IMR-90 (cell line): Measurements from ENCODE around the gene NCOA7. TPM values are rescaled to one million over a fixed set of nuclear protein-coding genes. Genes with fewer than 3 reads are reported as not detected.
A peak's percentile ranks its signal among the peaks of the same experiment; 100 is the strongest.

Experiments
- ATAC-seq: fragments of 200-7000 bp; cut with Tn5 transposase; 2 replicates; pipeline ENCODE4 v1.9.1; 2020; ENCODE audit warnings: low read depth, mild to moderate bottlenecking, moderate library complexity
- BruUV-seq: library from RNA; stranded (reverse); fragments of 400-500 nt; replicated peaks from 2 replicates; lab custom pipeline; 2021; lab: Mats Ljungman, UMichigan
- CTCF ChIA-PET: fragments of 300-600 bp; formaldehyde crosslinking; extraction: SDS; loops from one replicate; lab custom pipeline; 2021; ENCODE audit warnings: antibody characterized with exemption; lab: Yijun Ruan, JAX
- POLR2A ChIA-PET: fragments of 300-600 bp; sonication (Branson Sonifier 250); formaldehyde crosslinking; loops from one replicate; lab custom pipeline; 2022; ENCODE audit warnings: antibody characterized with exemption; ENCODE audit not compliant: unreplicated experiment; lab: Charles Lee
- DNase-seq: peaks from one replicate; pipeline ENCODE4 v3.0.0; 2013
- H2AFZ ChIP-seq: replicated peaks from 2 replicates; pipeline ENCODE3; 2013; ENCODE audit warnings: low read length, mild to moderate bottlenecking; ENCODE audit not compliant: poor library complexity
- H2AK5ac ChIP-seq: 2 replicates; pipeline ENCODE4 v1.6.1; 2013; ENCODE audit warnings: low read depth, low read length, inconsistent platforms
- H2AK9ac ChIP-seq: replicated peaks from 2 replicates; pipeline ENCODE3; 2013; ENCODE audit warnings: mild to moderate bottlenecking, low read depth, low read length, moderate library complexity; ENCODE audit not compliant: poor library complexity
- H2BK120ac ChIP-seq: 2 replicates; pipeline ENCODE4 v1.6.1; 2013; ENCODE audit warnings: low read depth, low read length, inconsistent platforms
- H2BK15ac ChIP-seq: 3 replicates; pipeline ENCODE4 v1.6.1; 2013; ENCODE audit warnings: low read depth, low read length, inconsistent platforms
- H2BK20ac ChIP-seq: 2 replicates; pipeline ENCODE4 v1.6.1; 2013; ENCODE audit warnings: low read depth, mild to moderate bottlenecking, inconsistent platforms, low read length, moderate library complexity
- H2BK5ac ChIP-seq: 2 replicates; pipeline ENCODE4 v1.6.1; 2013; ENCODE audit warnings: mild to moderate bottlenecking, low read depth, low read length, inconsistent platforms; ENCODE audit not compliant: poor library complexity, severe bottlenecking
- H3K14ac ChIP-seq: replicated peaks from 2 replicates; pipeline ENCODE4 v1.6.1; 2013; ENCODE audit warnings: low read depth, low read length, inconsistent platforms
- H3K18ac ChIP-seq: 2 replicates; pipeline ENCODE4 v1.6.1; 2013; ENCODE audit warnings: low read depth, low read length, control low read depth
- H3K23ac ChIP-seq: 2 replicates; pipeline ENCODE4 v1.6.1; 2013; ENCODE audit warnings: low read depth, low read length, inconsistent platforms
- H3K27ac ChIP-seq: 2 replicates; pipeline ENCODE4 v1.5.1; 2013; ENCODE audit warnings: mild to moderate bottlenecking, control low read depth, low read length; ENCODE audit not compliant: insufficient read depth
- H3K27me3 ChIP-seq: 2 replicates; pipeline ENCODE4 v1.6.1; 2013; ENCODE audit warnings: low read length; ENCODE audit not compliant: control insufficient read depth, insufficient read depth
- H3K36me3 ChIP-seq: 2 replicates; pipeline ENCODE4 v1.6.1; 2013; ENCODE audit warnings: low read length, mixed read lengths; ENCODE audit not compliant: control insufficient read depth, insufficient read depth
- H3K4ac ChIP-seq: 2 replicates; pipeline ENCODE4 v1.6.1; 2013; ENCODE audit warnings: low read depth, low read length, inconsistent platforms
- H3K4me1 ChIP-seq: 2 replicates; pipeline ENCODE4 v1.6.1; 2013; ENCODE audit warnings: low read length, mixed read lengths; ENCODE audit not compliant: control insufficient read depth, insufficient read depth
- H3K4me2 ChIP-seq: 2 replicates; pipeline ENCODE4 v1.6.1; 2013; ENCODE audit warnings: low read depth, mild to moderate bottlenecking, control low read depth, low read length, moderate library complexity
- H3K4me3 ChIP-seq: 2 replicates; pipeline ENCODE4 v1.5.1; 2013; ENCODE audit warnings: low read depth, mild to moderate bottlenecking, control low read depth, low read length, moderate library complexity; ENCODE audit not compliant: insufficient read depth
- H3K56ac ChIP-seq: 2 replicates; pipeline ENCODE4 v1.6.1; 2013; ENCODE audit warnings: low read length, inconsistent platforms; ENCODE audit not compliant: insufficient read depth; ENCODE audit errors: extremely low read depth
- H3K79me1 ChIP-seq, 2 experiments: 2 replicates each; pipeline ENCODE4 v1.6.1; 2013; ENCODE audit warnings: low read length in 2 of 2, inconsistent platforms in 1 of 2, low read depth in 1 of 2
- H3K9ac ChIP-seq: 2 replicates; pipeline ENCODE4 v1.6.1; 2013; ENCODE audit warnings: low read depth, low read length, control low read depth
- H3K9me1 ChIP-seq: 2 replicates; pipeline ENCODE4 v1.6.1; 2013; ENCODE audit warnings: low read length, inconsistent platforms; ENCODE audit not compliant: insufficient read depth
- H3K9me3 ChIP-seq: 2 replicates; pipeline ENCODE4 v1.6.1; 2013; ENCODE audit warnings: low read length; ENCODE audit not compliant: control insufficient read depth, insufficient read depth
- H4K20me1 ChIP-seq: 2 replicates; pipeline ENCODE4 v1.6.1; 2013; ENCODE audit warnings: low read length, inconsistent platforms; ENCODE audit not compliant: insufficient read depth
- H4K5ac ChIP-seq: 2 replicates; pipeline ENCODE4 v1.6.1; 2013; ENCODE audit warnings: mild to moderate bottlenecking, low read depth, low read length, control low read depth
- H4K8ac ChIP-seq, 2 experiments: 2 replicates each; pipeline ENCODE4 v1.6.1; 2013; ENCODE audit warnings: low read depth in 2 of 2, low read length in 2 of 2, control low read depth in 1 of 2, inconsistent platforms in 1 of 2
- H4K91ac ChIP-seq: 2 replicates; pipeline ENCODE4 v1.6.1; 2013; ENCODE audit warnings: low read depth, low read length, inconsistent platforms; ENCODE audit not compliant: insufficient read depth
- BHLHE40 ChIP-seq: fragments of 150-350 bp; IDR thresholded peaks from 2 replicates; pipeline ENCODE4 v1.6.1; 2016; ENCODE audit warnings: mild to moderate bottlenecking, low read depth, low read length
- CEBPB ChIP-seq: IDR thresholded peaks from 2 replicates; pipeline ENCODE4 v1.6.1; 2012; ENCODE audit warnings: low read depth, low read length, improper control_type of control experiment
- CTCF ChIP-seq: conservative IDR thresholded peaks from 2 replicates; pipeline ENCODE4 v1.5.1; 2012; ENCODE audit warnings: mild to moderate bottlenecking, low read depth, low read length, improper control_type of control experiment
- MAFK ChIP-seq: IDR thresholded peaks from 2 replicates; pipeline ENCODE4 v1.6.1; 2012; ENCODE audit warnings: low read depth, low read length, improper control_type of control experiment
- MXI1 ChIP-seq: IDR thresholded peaks from 2 replicates; pipeline ENCODE4 v1.6.1; 2012; ENCODE audit warnings: low read depth, mild to moderate bottlenecking, low read length, moderate library complexity, borderline replicate concordance
- NFE2L2 ChIP-seq: fragments of 150-350 bp; IDR thresholded peaks from 2 replicates; pipeline ENCODE4 v1.6.1; 2016; ENCODE audit warnings: low read depth, mild to moderate bottlenecking, low read length
- POLR2A ChIP-seq: IDR thresholded peaks from 2 replicates; pipeline ENCODE4 v1.6.1; 2012; ENCODE audit warnings: mild to moderate bottlenecking, low read depth, low read length
- RAD21 ChIP-seq: IDR thresholded peaks from 2 replicates; pipeline ENCODE4 v1.6.1; 2012; ENCODE audit warnings: low read length, improper control_type of control experiment
- WGBS, 2 experiments: methylation state at CpG; one replicate each; pipeline versions ENCODE4 v1.1.5 to v1.1.7; 2013; ENCODE audit warnings: missing lambda C conversion rate in 2 of 2; ENCODE audit not compliant: insufficient read length in 1 of 2; ENCODE audit errors: extremely low coverage in 2 of 2; 5-methylcytosine and 5-hydroxymethylcytosine counted together
- dilution Hi-C: fragments of 300-500 bp; cut with HindIII; formaldehyde crosslinking; loops from one replicate; pipeline ENCODE4 v1.14.3; 2018; ENCODE audit warnings: low sequenced_read_pairs; ENCODE audit not compliant: unreplicated experiment
- in situ Hi-C: fragments of 300-500 bp; cut with MboI; formaldehyde crosslinking; loops from 3 replicates; pipeline ENCODE4 v1.14.3; 2019; ENCODE audit warnings: low sequenced_read_pairs, inconsistent platforms, mixed read lengths
- intact Hi-C: fragments of 100-400 bp; cut with micrococcal nuclease; formaldehyde crosslinking; loops from 2 replicates; pipeline ENCODE4 v1.10.0; 2022
- polyA plus RNA-seq, 3 experiments: library from polyadenylated mRNA; depleted of rRNA; stranded (reverse); fragments of >200 nt; gene quantifications; 2 replicates each; pipeline ENCODE4 v1.2.3, GENCODE V29; 2012; ENCODE audit warnings: low replicate concordance in 1 of 3
- total RNA-seq: library from RNA; depleted of rRNA; stranded (reverse); fragments of >200 nt; gene quantifications from 2 replicates; pipeline ENCODE4 v1.2.3, GENCODE V29; 2012

The NCOA7 gene
- total and polyA plus RNA-seq, 2 of the 4 experiments (the other 2 are of a cell fraction), result 12.6 to 12.9 TPM

- TF ChIP-seq BHLHE40, result no peak
- TF ChIP-seq POLR2A, result no peak
- no peak for TF ChIP-seq RAD21
- no peak for TF ChIP-seq MAFK
- TF ChIP-seq CEBPB, result no peak
- TF ChIP-seq NFE2L2, result no peak
- no peak for TF ChIP-seq CTCF
- TF ChIP-seq MXI1, result no peak
- intact Hi-C loops, result loop anchor here (5.0 kb wide), 1 partner anchor 385 kb away; no protein-coding TSS in a partner anchor
- Histone ChIP-seq H3K4me3 (peak overlapping the region; percentile 31), H2AK5ac (no peak overlapping the region), H3K56ac (no peak overlapping the region), H4K20me1 (no peaks in the 10 kb centered on the region), H3K9me3 (no peaks in the 10 kb centered on the region; the same call in 1 of the 2 replicates), H4K5ac (no peak overlapping the region), H4K8ac (no peak overlapping the region), H2BK5ac (no peak overlapping the region), H3K14ac (no peak overlapping the region), H2BK20ac (no peak overlapping the region), H2BK15ac (no peak overlapping the region), H3K18ac (no peak overlapping the region), H2AFZ (peak overlapping the region; percentile 77), H4K91ac (no peak overlapping the region), H3K27me3 (peaks cover 64% of the 10 kb centered on the region), H3K4ac (no peak overlapping the region), H3K23ac (no peak overlapping the region), H3K9ac (no peak overlapping the region), H2BK120ac (no peak overlapping the region), H3K27ac (no peak overlapping the region), H3K9me1 (no peaks in the 10 kb centered on the region), H3K4me2 (peak overlapping the region; percentile 80), H2AK9ac (no peak overlapping the region), H3K4me1 (peaks cover 10% of the 10 kb centered on the region), H3K36me3 (no peaks in the 10 kb centered on the region), H3K79me1 (no peaks in the 10 kb centered on the region)
- ChIA-PET CTCF (no interaction called here), POLR2A (no interaction called here)
- in situ Hi-C loops, result no loop called here
- DNase-seq (no peak), ATAC-seq (no peak)
- no TSS peak for BruUV-seq
- dilution Hi-C loops, result no loop called here
- WGBS, 2 experiments, result 1% methylated on average over 38 of the region's 76 CpGs; no CpG with 5 or more reads in 1 of the 2 experiments
Observed at GRCh38 chr6:125747589-125748405, 43.0 kb upstream of the NCOA7 start.
